IMR-90 (cell line): ENCODE data around the gene NUDCD2.

ENCODE experiments used
- CEBPB ChIP-seq: IDR thresholded peaks from 2 replicates; pipeline ENCODE4 v1.6.1; 2012; ENCODE audit warnings: low read depth, low read length, improper control_type of control experiment
- CHD1 ChIP-seq: IDR thresholded peaks from 2 replicates; pipeline ENCODE4 v1.6.1; 2012; ENCODE audit warnings: low read depth, low read length, improper control_type of control experiment
- FOS ChIP-seq: fragments of 150-350 bp; IDR thresholded peaks from 2 replicates; pipeline ENCODE4 v1.6.1; 2016; ENCODE audit warnings: low read depth, low read length
- MAFK ChIP-seq: IDR thresholded peaks from 2 replicates; pipeline ENCODE4 v1.6.1; 2012; ENCODE audit warnings: low read depth, low read length, improper control_type of control experiment
- MXI1 ChIP-seq: IDR thresholded peaks from 2 replicates; pipeline ENCODE4 v1.6.1; 2012; ENCODE audit warnings: low read depth, mild to moderate bottlenecking, low read length, moderate library complexity, borderline replicate concordance
- NFE2L2 ChIP-seq: fragments of 150-350 bp; IDR thresholded peaks from 2 replicates; pipeline ENCODE4 v1.6.1; 2016; ENCODE audit warnings: low read depth, mild to moderate bottlenecking, low read length
- POLR2A ChIP-seq: IDR thresholded peaks from 2 replicates; pipeline ENCODE4 v1.6.1; 2012; ENCODE audit warnings: mild to moderate bottlenecking, low read depth, low read length
- RAD21 ChIP-seq: IDR thresholded peaks from 2 replicates; pipeline ENCODE4 v1.6.1; 2012; ENCODE audit warnings: low read length, improper control_type of control experiment
- RFX5 ChIP-seq: IDR thresholded peaks from 2 replicates; pipeline ENCODE4 v1.8.0; 2012; ENCODE audit warnings: low read depth, mild to moderate bottlenecking, low read length, moderate library complexity
- SMC3 ChIP-seq: fragments of 150-350 bp; IDR thresholded peaks from 2 replicates; pipeline ENCODE4 v1.6.1; 2016; ENCODE audit warnings: low read depth, mild to moderate bottlenecking, antibody characterized with exemption, low read length, moderate library complexity
- TF ChIP-seq, protein P1 (sequence below): conservative IDR thresholded peaks from 2 replicates; pipeline ENCODE4 v1.5.1; 2012; ENCODE audit warnings: mild to moderate bottlenecking, low read depth, low read length, improper control_type of control experiment
- TF ChIP-seq, protein P2 (sequence below): fragments of 150-350 bp; IDR thresholded peaks from 2 replicates; pipeline ENCODE4 v1.6.1; 2017; ENCODE audit warnings: mild to moderate bottlenecking, antibody characterized with exemption, low read length, low read depth

DNA sequence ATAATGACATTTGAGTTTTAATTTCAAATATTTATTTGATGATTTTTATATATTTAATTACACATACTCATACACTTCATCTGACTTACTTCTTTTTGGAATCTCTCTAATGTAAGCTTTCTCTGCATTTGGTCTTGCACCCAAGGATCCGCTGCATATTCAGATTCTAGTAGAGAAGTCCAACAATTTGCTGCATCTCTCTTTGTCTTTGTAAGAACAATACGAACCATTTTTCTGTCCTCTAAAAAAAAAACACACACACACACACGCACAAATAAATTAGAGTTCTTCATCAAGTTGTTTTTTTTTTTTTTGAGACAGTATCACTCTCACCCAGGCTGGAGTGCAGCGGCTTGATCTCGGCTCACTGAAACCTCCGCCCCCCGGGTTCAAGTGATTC, 3.1 kb downstream of the NUDCD2 start:
- TF ChIP-seq FOS (no peak), CEBPB (no peak), MAFK (no peak), RAD21 (no peak), POLR2A (no peak), MXI1 (no peak), NFE2L2 (no peak), RFX5 (no peak), CHD1 (no peak), SMC3 (no peak)
- TF ChIP-seq, protein P1, sequence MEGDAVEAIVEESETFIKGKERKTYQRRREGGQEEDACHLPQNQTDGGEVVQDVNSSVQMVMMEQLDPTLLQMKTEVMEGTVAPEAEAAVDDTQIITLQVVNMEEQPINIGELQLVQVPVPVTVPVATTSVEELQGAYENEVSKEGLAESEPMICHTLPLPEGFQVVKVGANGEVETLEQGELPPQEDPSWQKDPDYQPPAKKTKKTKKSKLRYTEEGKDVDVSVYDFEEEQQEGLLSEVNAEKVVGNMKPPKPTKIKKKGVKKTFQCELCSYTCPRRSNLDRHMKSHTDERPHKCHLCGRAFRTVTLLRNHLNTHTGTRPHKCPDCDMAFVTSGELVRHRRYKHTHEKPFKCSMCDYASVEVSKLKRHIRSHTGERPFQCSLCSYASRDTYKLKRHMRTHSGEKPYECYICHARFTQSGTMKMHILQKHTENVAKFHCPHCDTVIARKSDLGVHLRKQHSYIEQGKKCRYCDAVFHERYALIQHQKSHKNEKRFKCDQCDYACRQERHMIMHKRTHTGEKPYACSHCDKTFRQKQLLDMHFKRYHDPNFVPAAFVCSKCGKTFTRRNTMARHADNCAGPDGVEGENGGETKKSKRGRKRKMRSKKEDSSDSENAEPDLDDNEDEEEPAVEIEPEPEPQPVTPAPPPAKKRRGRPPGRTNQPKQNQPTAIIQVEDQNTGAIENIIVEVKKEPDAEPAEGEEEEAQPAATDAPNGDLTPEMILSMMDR: no peak
- TF ChIP-seq, protein P2, sequence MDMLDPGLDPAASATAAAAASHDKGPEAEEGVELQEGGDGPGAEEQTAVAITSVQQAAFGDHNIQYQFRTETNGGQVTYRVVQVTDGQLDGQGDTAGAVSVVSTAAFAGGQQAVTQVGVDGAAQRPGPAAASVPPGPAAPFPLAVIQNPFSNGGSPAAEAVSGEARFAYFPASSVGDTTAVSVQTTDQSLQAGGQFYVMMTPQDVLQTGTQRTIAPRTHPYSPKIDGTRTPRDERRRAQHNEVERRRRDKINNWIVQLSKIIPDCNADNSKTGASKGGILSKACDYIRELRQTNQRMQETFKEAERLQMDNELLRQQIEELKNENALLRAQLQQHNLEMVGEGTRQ: no peak
